Measurements from ENCODE around the gene TXNRD2.

TXNRD2 gene

GRCh38 chr22:19873138-19873959 lies 68.3 kb downstream of the TXNRD2 start:
- no peak for DNase-seq

- DNase-seq: peak; percentile 89
Observed at GRCh38 chr22:19872779-19873137, 68.9 kb downstream of the TXNRD2 start.

GRCh38 chr22:19871845-19872778 lies 69.5 kb downstream of the TXNRD2 start:
- peak; percentile 37 for DNase-seq

DNA sequence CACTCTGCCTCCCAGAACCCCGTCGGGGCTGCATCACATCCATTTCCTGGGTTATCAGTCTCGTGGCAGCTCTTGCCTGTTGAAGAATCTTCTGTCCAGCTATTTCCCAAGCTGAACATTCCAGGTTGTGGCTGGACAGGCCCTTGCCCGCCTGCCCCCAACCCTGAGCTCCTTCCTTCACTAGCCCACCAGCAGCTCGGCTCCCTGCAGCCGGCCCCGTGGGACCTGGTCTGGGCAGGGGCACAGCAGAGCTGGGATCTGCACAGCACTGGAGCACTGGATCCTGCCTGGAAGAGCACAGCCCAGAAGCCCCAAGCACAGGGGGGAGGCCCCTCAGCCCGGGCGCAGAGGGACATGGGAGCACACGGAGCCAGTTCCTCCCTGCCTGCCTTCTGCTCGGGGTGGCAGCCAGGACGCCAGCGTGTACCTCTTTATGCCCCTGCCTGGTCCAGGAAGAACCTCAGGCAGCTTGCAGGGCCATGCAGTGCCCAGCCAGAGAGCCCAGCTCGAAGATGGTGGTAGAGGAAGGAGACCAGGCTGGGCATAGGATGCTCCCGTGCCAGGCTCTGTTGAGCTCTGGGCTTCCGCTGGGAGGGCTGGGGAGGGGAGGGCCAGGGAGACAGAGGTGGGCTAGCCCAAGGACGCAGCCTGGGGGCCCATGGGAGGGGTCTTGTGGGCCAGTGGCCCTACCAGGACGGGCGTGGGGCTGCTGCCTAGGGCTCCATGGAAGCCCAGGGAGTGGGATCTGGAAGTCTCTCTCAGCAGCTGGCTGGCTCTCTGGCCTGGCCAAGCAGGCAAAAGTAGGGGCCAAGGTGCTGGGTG lies 70.4 kb downstream of the TXNRD2 start:
- DNase-seq: no peak

- DNase-seq: no peak
Observed at GRCh38 chr22:19870153-19871022, 71.2 kb downstream of the TXNRD2 start.

DNA sequence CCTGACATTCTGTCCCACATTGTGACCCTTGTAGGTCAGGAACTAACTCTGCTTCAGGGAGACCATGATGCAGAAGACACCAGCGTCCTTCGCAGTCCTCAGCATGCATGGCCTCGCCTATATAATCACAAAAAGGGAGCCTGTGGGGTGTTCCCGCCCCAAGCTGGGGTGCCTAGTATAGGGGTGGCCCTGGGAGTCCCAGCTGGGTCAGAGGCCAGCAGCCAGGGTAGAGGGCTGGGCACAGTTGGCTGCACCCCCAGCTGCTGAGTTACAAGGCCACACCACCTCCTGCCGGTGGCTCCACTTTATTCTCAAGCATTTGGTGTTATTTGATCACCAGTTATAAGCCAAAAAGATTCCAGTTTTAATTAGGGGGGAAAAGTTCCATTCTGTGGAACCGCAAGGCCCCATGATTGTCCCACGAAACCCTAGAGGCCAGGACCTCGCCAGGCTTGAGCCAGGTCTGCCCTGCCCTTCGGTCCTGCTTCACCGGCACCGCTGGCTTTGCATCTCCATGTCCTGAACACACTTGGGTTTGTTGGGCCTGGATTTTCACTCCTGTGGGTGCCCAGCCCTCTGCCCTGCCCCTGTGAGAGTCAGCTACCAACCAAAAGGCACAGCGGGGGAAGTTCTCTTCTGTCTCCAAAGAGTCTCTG lies 72.0 kb downstream of the TXNRD2 start:
- DNase-seq: no peak

DNA sequence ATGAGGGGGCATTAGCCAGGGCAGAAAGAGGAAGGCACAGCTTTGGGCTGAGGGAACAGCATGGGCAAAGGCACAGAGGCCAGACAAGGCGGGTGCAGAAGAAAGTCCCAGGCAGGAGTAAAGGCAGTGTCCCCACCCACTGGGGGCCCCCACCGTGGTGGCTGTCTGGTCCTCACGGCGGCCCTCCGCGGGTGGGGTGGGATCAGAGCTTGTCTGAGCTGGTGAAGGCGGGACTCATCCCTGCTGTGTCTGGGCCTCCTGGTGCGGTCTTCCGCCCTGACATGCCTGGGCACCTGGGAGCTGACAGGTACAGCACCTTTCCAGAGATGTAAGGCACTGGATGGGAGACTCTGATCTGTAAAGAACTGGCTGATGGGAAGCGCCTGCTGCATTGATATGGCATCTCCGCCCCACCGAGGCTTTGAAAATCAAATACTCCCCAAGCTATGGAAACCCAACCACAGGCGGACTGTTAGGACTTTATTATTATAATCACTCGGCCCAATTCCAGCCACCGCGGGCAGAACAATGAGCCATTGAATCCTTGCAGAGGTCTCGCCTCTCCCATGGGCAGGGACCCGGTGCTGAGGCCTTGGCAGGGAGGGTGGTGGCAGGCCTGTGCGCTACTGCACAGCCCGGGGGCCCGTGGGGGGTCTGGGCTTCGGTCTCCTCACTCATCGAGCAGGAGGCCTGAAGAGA lies 72.7 kb downstream of the TXNRD2 start:
- DNase-seq: no peak

DNA sequence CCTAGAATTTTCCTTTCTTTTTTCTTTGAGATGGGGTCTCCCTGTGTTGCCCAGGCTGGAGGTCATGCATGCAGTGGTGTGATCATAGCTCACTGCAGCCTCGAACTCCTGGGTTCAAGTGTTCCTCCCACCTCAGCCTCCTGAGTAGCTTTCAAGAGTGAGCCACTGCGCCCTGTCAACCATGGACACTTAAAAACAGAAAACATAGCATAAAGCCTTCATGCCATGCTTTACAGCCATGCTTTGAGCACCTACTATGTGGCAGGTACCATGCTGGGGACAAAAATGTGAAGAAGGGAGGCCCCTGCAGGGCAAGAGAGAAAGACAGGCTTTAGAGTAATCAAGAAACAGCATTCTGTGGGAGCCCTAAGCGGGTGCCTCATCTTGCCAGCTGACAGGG lies 73.3 kb downstream of the TXNRD2 start:
- DNase-seq: no peak

DNA sequence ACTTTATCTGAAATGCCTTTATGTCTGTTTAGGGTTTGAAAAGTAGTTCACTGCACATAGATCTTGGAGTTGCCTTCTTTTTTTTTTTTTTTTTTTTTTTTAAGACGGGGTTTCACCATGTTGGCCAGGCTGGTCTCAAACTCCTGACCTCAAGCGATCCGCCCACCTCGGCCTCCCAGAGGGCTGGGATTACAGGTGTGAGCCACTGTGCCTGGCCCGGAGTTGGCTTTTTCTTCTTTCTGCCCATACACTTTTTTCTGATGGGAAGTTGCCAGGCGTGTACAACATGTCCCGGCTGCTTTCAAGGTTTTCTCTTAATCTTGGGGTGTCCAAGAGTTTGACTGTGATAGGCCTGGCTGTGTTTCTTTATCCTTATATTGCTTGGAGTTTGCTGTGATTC lies 74.0 kb downstream of the TXNRD2 start:
- DNase-seq: no peak

DNA sequence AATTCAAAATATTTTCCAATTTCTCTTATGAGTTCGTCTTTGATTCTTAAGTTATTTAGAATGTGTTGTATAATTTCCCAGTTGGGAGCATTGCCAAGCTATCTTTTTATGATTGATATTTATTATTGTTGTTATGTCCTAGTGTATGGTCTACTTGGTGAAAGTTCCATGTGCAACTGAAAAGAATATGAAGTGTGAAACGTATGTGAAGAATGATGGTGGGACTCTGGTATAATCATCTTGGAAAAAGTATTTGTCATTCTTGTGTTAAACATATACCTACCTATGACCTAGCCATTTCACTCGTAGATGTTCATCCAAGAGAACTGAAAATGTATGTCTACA lies 75.0 kb downstream of the TXNRD2 start:
- no peak for DNase-seq

DNA sequence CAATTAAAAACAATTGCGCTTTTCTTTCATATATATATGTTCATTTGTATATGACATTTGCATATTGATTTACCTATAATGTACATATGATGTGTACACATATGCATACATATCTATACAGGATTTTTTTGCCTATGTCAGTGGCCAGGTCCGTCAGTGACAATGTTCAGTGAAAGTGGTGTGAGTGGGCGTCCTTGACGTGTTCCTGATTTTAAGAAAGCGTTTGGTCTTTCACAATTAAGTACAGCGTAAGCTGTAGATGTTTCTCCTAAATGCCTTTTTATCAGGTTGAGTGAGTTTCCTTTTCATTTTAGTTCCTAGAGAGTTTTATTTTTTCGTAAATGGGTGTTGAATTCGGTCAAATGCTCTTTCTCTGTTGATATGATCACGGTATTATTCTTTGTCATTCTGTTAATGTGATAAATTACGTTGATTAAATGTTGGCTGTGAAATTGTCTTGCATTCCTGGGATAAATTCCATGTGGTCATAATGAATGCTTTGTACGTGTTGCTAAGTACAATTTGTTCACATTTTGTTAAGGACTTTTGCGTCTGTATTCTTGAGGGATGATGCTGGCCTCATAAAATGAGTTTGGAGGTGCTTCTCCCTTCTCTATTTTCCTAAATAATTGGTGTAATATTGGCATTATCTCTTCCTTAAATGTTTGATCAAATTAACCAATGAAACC lies 76.3 kb downstream of the TXNRD2 start:
- DNase-seq: no peak

- DNase-seq: no peak
Observed at GRCh38 chr22:19864538-19865106, 77.0 kb downstream of the TXNRD2 start.

GRCh38 chr22:19863571-19863970 lies 78.0 kb downstream of the TXNRD2 start:
- no peak for DNase-seq

DNA sequence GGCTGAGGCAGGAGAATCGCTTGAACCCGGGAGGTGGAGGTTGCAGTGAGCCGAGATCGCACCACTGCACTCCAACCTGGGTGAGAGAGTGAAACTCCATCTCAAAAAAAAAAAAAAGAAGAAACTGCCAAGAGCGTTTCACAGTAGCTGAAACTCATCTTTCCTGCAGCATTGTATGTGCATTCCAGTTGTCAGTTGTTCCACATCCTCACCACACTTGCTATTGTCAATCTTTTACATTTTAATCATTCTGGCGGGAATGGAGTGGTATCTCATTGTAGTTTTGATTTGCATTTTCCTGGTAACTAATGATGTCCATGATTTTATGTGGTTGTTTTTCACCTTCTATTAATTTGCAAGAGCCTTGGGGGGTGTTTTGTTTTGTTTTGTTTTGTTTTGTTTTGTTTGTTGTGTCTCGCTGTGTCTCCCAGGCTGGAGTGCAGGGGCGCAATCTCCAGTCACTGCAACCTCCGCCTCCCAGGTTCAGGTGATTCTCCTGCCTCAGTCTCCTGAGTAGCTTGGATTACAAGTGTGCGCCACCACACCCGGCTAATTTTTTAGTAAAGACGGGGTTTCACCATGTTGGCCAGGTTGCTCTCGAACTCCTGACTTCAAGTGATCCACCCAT lies 78.9 kb downstream of the TXNRD2 start:
- no peak for DNase-seq

DNA sequence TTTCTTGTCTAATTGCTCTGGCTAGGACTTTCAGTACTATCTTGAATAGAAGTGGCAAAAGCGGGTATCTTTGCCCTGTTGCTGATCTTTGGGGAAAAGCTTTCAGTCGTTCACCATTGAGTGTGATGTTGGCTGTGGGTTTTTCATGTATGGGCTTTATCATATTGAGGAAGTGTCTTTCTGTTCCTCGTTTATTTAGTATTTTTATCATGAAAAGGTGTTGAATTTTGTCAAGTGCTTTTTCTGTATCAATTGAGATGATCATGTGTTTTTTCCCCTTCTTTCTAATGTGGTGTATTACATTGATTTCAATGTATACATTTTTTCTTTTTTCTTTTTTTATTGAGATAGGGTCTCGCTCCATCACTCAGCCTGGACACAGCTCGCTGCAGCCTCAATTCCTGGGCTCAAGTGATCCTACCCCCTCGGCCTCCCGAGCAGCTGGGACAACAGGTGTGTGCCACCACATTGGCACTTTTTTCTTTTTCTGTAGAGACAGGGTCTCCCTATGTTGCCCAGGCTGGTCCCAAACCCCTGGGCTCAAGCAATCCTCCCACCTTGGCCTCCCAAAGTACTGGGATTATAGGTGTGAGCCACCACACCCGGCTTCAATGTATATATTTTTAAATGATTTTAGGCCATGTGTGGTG lies 81.6 kb downstream of the TXNRD2 start:
- DNase-seq: no peak

DNA sequence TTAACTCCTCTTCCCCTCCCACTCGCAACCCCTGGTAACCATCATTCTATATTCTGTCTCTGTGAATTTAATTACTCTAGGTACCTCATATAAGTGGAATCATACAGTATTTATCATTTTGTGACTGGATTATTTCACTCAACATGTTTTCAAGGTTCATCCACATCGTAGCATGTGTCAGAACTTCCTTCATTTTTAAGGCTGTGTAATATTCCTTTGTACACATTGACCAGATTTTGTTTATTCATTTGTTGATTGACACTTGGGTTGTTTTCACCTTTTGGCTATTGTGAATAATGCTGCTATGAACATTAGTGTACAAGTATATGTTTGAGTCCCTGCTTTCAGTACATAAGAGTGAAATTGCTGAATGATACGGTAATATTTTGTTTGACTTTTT lies 84.2 kb downstream of the TXNRD2 start:
- DNase-seq: no peak

DNA sequence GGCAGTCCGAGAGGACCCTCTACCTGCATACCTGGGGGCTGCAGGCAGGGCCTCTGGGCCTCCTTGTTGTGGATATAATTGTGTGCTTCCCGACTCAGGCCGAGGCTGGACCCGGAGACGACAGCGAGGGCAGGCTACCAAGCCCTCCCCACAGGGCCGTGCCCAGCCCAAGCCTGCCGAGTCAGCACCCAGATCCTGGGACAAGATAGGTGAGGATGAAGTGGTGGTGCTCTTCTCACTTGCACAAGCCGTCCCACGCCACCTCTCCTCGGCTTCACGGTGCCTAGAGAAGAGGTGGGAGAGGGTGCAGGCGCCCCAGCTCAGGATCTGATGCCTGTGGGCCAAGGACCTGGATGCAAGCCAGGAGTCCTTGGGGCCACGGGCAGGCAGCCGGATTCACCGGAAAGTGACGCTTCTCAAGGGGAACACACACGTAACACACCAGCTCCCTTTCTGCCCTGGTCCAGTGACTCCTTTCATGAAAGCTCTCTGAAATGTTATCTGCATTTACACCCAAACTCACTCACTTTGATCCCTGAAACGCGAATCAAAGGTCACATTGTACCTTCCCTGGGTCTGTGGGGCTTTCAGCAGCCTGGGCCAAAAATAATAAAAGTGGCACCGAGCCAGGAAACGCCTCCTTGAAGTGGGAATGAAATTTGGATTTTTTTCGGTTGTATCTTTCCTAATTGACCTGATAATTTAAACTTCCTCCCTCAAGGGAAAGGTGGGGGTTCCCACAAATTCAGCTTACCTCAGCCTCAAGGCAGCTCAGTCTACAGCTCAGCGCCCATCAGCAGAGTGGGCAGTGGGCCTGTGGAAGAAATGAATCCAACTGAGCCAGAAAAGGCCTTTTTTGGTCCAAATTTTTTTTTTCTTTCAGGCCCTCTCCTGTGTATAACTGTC lies 85.9 kb downstream of the TXNRD2 start:
- peak; percentile 76 for DNase-seq

Data from NCI-H2029 (cell line).